22Rv1 (cell line): ENCODE data around the gene PTPRD.

Source experiments
- H3K27ac ChIP-seq: fragments of 450-650 bp; 2 replicates; pipeline ENCODE4 v1.5.1; 2017
- CTCF ChIP-seq: fragments of 450-650 bp; IDR thresholded peaks from 2 replicates; pipeline ENCODE4 v1.5.1; 2017; ENCODE audit warnings: mild to moderate bottlenecking
- ZFX ChIP-seq: fragments of 450-650 bp; IDR thresholded peaks from 2 replicates; pipeline ENCODE4 v1.6.1; 2017; ENCODE audit warnings: antibody characterized with exemption, borderline replicate concordance

PTPRD gene

GRCh38 chr9:8570776-8571175, 2042.0 kb downstream of the PTPRD start:
- no peak overlapping the region for H3K27ac ChIP-seq
- TF ChIP-seq ZFX (no peak), CTCF (no peak)

GRCh38 chr9:8569823-8570222, 2043.0 kb downstream of the PTPRD start:
- no peak overlapping the region for H3K27ac ChIP-seq
- TF ChIP-seq ZFX (no peak), CTCF (no peak)

GRCh38 chr9:8567963-8568579, 2044.7 kb downstream of the PTPRD start:
- TF ChIP-seq CTCF (no peak), ZFX (no peak)
- H3K27ac ChIP-seq = no peak overlapping the region

- TF ChIP-seq ZFX = no peak
- H3K27ac ChIP-seq = no peak overlapping the region
These were observed 2047.8 kb downstream of the PTPRD start for GRCh38 chr9:8564960-8565359.

GRCh38 chr9:8560560-8561525, 2052.0 kb downstream of the PTPRD start:
- H3K27ac ChIP-seq = no peak overlapping the region
- TF ChIP-seq ZFX = no peak
- TF ChIP-seq CTCF = no peak

- TF ChIP-seq CTCF (no peak), ZFX (no peak)
- no peak overlapping the region for H3K27ac ChIP-seq
These were observed 2054.6 kb downstream of the PTPRD start for GRCh38 chr9:8558176-8558575.

- TF ChIP-seq ZFX (no peak), CTCF (no peak)
- H3K27ac ChIP-seq = no peak overlapping the region
These were observed 2056.9 kb downstream of the PTPRD start for GRCh38 chr9:8555762-8556500.
